ENCODE results near the gene KRTAP5-8. TPM values are rescaled to one million over a fixed set of nuclear protein-coding genes. Genes with fewer than 3 reads are reported as not detected.

KRTAP5-8 gene
- total RNA-seq, 2 donors from 2014 or later = not detected

GRCh38 chr11:71542382-71542781, 4.6 kb downstream of the KRTAP5-8 start:
- Mint-ChIP-seq H3K4me3 (no peak overlapping the region), H3K27me3 (ENCODE audit: low read depth) (peaks cover 7% of the 10 kb centered on the region), H3K27ac (no peak overlapping the region), H3K9me3 (peaks cover 10 to 11% of the 10 kb centered on the region in 2 donors), H3K4me1 (ENCODE audit: low read depth) (peaks cover 25% of the 10 kb centered on the region), H3K36me3 (ENCODE audit: insufficient read depth in 2 of 2) (peaks cover 6 to 10% of the 10 kb centered on the region in 2 donors)
- ATAC-seq (replicated peaks in 1 of 2) (no peak), DNase-seq (no peak)

DNA sequence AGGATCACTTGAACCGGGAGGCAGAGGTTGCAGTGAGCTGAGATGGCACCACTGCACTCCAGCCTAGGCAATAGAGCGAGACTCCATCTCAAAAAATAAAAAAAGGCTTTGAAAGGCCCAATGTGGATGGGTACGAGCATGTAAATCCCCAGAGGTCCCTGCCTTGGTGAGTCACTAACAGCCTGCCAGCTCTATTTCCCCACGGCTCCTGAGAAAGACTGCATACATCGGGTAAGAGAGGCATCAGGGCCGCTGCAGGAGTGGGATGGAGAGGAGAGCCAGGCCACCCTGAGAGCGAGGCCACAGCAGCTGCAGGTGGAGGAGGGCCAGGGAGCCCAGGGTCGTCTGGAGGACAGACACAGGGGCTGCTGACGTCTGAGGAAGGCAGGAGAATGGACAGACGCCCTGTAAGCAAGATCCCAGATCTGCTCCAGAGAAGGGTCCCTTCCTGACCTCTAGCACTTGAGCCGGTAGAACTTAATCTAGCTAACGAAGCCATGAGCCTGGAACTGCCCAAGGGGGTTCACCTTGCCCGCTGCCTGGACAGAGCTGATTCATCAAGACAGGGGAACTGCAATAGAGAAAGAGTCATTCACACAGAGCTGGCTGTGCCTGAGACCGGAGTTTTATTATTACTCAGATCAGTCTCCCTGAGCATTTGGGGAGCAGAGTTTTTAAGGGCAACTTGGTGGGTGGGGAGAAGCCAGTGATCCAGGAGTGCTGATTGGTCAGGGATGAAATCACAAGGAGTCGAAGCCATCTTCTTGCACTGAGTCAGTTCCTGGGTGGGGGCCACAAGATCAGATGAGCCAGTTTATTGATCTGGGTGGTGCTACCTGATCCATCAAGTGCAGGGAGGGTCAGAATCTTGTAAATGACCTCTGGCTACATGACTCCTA, 5.3 kb downstream of the KRTAP5-8 start:
- Mint-ChIP-seq H3K27me3 (ENCODE audit: low read depth) (peaks cover 13% of the 10 kb centered on the region), H3K4me3 (peak overlapping the region in 1 of 2 donors; percentile 44), H3K9me3 (peaks cover 10 to 11% of the 10 kb centered on the region in 2 donors), H3K36me3 (ENCODE audit: insufficient read depth in 2 of 2) (peaks cover 6 to 10% of the 10 kb centered on the region in 2 donors), H3K27ac (no peak overlapping the region), H3K4me1 (ENCODE audit: low read depth) (peaks cover 25% of the 10 kb centered on the region)
- ATAC-seq (replicated peaks in 1 of 2) = peak; percentile 50 to 56
- DNase-seq = peak; percentile 10 to 16

DNA sequence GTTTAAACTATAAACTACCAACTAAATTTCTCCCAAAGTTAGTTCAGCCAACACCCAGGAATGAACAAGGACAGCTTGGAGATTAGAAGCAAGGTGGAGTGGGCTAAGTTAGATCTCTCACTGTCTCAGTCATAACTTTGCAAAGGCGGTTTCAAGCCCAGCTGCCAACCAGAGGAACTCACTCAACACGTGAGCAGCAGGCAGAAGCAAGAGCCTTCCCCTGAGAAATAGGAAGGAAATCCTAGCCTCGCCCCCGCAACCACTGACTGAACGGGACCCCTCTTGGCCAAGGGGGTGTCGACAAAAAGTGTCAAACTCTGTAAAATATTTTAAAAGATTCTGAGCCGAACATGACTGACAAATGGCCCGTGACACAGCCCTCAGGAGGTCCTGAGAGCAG, 6.0 kb downstream of the KRTAP5-8 start:
- DNase-seq = peak in 1 of 2 donors; percentile 4
- peak; percentile 29 to 38 for ATAC-seq (replicated peaks in 1 of 2)
- peaks cover 25% of the 10 kb centered on the region for H3K4me1 Mint-ChIP-seq (ENCODE audit: low read depth)
- H3K27me3 Mint-ChIP-seq (ENCODE audit: low read depth) = peaks cover 16% of the 10 kb centered on the region
- peaks cover 6 to 10% of the 10 kb centered on the region in 2 donors for H3K36me3 Mint-ChIP-seq (ENCODE audit: insufficient read depth in 2 of 2)
- no peak overlapping the region for H3K4me3 Mint-ChIP-seq
- H3K27ac Mint-ChIP-seq = no peak overlapping the region
- H3K9me3 Mint-ChIP-seq = peaks cover 10 to 11% of the 10 kb centered on the region in 2 donors

DNA sequence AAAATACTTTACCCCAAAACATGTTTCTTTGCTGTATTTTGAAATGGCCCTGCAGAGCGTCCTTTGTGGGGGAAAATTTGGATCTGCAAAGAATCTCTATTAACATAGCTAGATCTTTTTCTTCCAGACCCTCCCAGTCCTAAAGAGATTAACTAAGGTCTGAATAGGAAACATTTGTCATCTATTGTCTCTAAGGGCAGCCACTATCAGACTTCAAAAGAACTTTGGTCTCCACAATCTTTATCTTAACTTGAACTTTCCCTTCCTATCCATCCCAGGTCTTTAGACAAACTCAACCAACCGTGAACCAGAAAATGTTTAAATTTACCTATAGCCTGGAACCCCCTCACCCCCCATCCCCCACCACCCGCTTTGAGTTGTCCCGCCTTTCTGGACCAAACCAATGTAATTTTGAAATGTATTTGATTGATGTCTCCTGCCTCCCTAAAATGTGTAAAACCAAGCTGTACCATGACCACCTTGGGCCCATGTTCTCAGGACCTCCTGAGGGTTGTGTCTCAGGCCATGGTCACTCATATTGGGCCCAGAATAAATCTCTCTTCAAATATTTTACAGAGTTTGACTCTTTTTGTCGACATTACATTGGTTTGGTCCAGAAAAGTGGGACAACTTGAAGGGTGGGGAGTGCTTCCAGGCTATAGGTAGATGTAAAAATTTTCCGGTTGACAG, 6.8 kb downstream of the KRTAP5-8 start:
- ATAC-seq (replicated peaks in 1 of 2) = no peak
- Mint-ChIP-seq H3K4me1 (ENCODE audit: low read depth) (peaks cover 25% of the 10 kb centered on the region), H3K27ac (no peak overlapping the region), H3K9me3 (peaks cover 8 to 11% of the 10 kb centered on the region in 2 donors), H3K36me3 (ENCODE audit: insufficient read depth in 2 of 2) (peaks cover 6 to 10% of the 10 kb centered on the region in 2 donors), H3K4me3 (no peak overlapping the region), H3K27me3 (ENCODE audit: low read depth) (peaks cover 21% of the 10 kb centered on the region)
- DNase-seq = no peak

- DNase-seq (no peak), ATAC-seq (replicated peaks in 1 of 2) (no peak)
- Mint-ChIP-seq H3K4me1 (ENCODE audit: low read depth) (peaks cover 24% of the 10 kb centered on the region), H3K4me3 (no peak overlapping the region), H3K36me3 (ENCODE audit: insufficient read depth in 2 of 2) (peaks cover 6 to 10% of the 10 kb centered on the region in 2 donors), H3K27ac (no peak overlapping the region), H3K27me3 (ENCODE audit: low read depth) (peaks cover 27% of the 10 kb centered on the region), H3K9me3 (peaks cover 7 to 11% of the 10 kb centered on the region in 2 donors)
These were observed 7.7 kb downstream of the KRTAP5-8 start for GRCh38 chr11:71545405-71545966.

DNA sequence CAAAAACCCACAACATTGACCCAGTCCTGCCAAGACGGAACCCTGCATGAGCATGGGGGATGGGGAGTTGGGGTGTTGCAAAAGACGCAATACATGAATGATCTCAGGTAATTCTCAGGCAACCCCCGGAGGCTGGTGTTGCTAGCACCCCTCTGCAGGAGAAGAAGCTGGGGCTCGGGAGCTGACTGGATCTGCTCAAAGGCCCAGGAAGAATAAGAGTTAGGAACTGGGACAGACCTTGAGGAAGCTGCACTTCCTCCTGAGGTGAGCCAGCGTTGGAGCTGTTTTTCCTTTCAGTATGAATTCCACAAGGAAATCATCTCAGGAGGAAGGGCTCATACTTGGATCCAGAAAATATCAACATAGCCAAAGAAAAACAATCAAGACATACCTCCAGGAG, 10.3 kb downstream of the KRTAP5-8 start, which contains the start of gene KRTAP5-9:
KRTAP5-9 (plus strand) TSS at position 301 of the 400 bp plus-strand sequence. CDS start 238 bp downstream, outside the sequence.
- H3K4me3 Mint-ChIP-seq = no peak within 1 kb of the TSS
- H3K27me3 Mint-ChIP-seq (ENCODE audit: low read depth) = peaks cover 27% of the 10 kb centered on the region
- no peak within 1 kb of the TSS for H3K27ac Mint-ChIP-seq
- H3K9me3 Mint-ChIP-seq = peaks cover 0 to 4% of the 10 kb centered on the region in 2 donors
- peaks cover 13% of the 10 kb centered on the region for H3K4me1 Mint-ChIP-seq (ENCODE audit: low read depth)
- no peaks in the 10 kb centered on the region for H3K36me3 Mint-ChIP-seq (ENCODE audit: insufficient read depth in 2 of 2)
- ATAC-seq (replicated peaks in 1 of 2) = no peak
- DNase-seq = no peak

- no peak for ATAC-seq (replicated peaks in 1 of 2)
- Mint-ChIP-seq H3K4me3 (no peak overlapping the region), H3K4me1 (ENCODE audit: low read depth) (peaks cover 6% of the 10 kb centered on the region)
These were observed 10.9 kb downstream of the KRTAP5-8 start for GRCh38 chr11:71548716-71549151.

GRCh38 chr11:71551711-71552110, 13.9 kb downstream of the KRTAP5-8 start:
- no peak for DNase-seq
- ATAC-seq (replicated peaks in 1 of 2) = no peak
- H3K27me3 Mint-ChIP-seq (ENCODE audit: low read depth) = peaks cover 26% of the 10 kb centered on the region
- H3K27ac Mint-ChIP-seq = no peak overlapping the region
- H3K4me1 Mint-ChIP-seq (ENCODE audit: low read depth) = no peaks in the 10 kb centered on the region
- no peaks in the 10 kb centered on the region for H3K36me3 Mint-ChIP-seq (ENCODE audit: insufficient read depth in 2 of 2)
- no peak overlapping the region for H3K4me3 Mint-ChIP-seq
- no peaks in the 10 kb centered on the region for H3K9me3 Mint-ChIP-seq

More at GRCh38 chr11:71548716-71549151, 10.9 kb downstream of the KRTAP5-8 start:
- Mint-ChIP-seq H3K9me3 (peaks cover 0 to 4% of the 10 kb centered on the region in 2 donors), H3K27ac (no peak overlapping the region), H3K36me3 (ENCODE audit: insufficient read depth in 2 of 2) (no peaks in the 10 kb centered on the region), H3K27me3 (ENCODE audit: low read depth) (peaks cover 27% of the 10 kb centered on the region)
- no peak for DNase-seq

- Mint-ChIP-seq H3K36me3 (ENCODE audit: insufficient read depth in 2 of 2) (no peaks in the 10 kb centered on the region), H3K4me3 (no peak overlapping the region), H3K27me3 (ENCODE audit: low read depth) (peaks cover 20% of the 10 kb centered on the region), H3K4me1 (ENCODE audit: low read depth) (no peaks in the 10 kb centered on the region), H3K9me3 (no peaks in the 10 kb centered on the region), H3K27ac (no peak overlapping the region)
- DNase-seq (no peak), ATAC-seq (replicated peaks in 1 of 2) (no peak)
These were observed 17.2 kb downstream of the KRTAP5-8 start for GRCh38 chr11:71554996-71555395.

- Mint-ChIP-seq H3K27ac (no peak overlapping the region), H3K4me3 (no peak overlapping the region), H3K4me1 (ENCODE audit: low read depth) (no peaks in the 10 kb centered on the region), H3K36me3 (ENCODE audit: insufficient read depth in 2 of 2) (no peaks in the 10 kb centered on the region), H3K9me3 (no peaks in the 10 kb centered on the region), H3K27me3 (ENCODE audit: low read depth) (peaks cover 18% of the 10 kb centered on the region)
- DNase-seq = no peak
- no peak for ATAC-seq (replicated peaks in 1 of 2)
These were observed 17.7 kb downstream of the KRTAP5-8 start for GRCh38 chr11:71555508-71555907.

DNA sequence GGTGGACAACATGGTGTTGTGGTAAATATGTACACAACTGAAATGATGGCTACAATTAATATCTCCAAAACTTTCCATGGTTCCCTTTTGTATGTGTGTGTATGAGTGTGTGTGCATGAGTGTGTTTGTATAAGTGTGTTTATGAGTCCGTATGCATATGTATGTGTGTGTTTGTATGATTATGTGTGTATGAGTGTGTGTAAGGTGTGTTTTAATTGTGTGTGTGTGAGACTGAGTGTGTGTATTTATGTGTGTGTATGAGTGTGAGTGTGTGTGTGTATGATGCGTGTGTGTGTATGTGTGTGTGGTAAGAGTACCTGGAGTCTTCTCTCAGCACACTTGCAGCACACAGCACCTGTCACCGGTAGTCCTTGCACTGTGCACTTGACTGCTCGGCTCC, 18.2 kb downstream of the KRTAP5-8 start:
- Mint-ChIP-seq H3K4me3 (no peak overlapping the region), H3K27me3 (ENCODE audit: low read depth) (peaks cover 22% of the 10 kb centered on the region), H3K36me3 (ENCODE audit: insufficient read depth in 2 of 2) (no peaks in the 10 kb centered on the region), H3K9me3 (no peaks in the 10 kb centered on the region), H3K27ac (no peak overlapping the region), H3K4me1 (ENCODE audit: low read depth) (no peaks in the 10 kb centered on the region)
- no peak for DNase-seq
- ATAC-seq (replicated peaks in 1 of 2) = no peak

DNA sequence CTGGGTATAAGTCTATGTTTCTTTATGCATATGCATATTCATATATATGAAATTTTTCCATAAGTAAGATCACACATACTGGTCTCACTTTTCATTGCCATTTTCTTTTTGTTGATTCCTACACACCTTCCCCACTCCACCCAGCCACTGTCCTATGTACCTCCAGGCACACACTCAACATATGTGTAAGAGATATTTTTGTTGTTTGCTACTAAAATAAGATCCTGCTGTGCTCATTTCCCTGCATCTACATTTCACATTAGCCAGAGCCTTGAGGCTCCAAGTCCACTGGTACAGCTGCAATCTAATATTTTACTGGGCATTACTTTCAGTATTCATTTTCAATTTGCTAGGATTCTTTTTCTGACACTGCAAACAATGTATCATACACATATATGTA, 19.4 kb downstream of the KRTAP5-8 start:
- H3K4me1 Mint-ChIP-seq (ENCODE audit: low read depth) = no peaks in the 10 kb centered on the region
- H3K27ac Mint-ChIP-seq = no peak overlapping the region
- ATAC-seq (replicated peaks in 1 of 2) (no peak), DNase-seq (no peak)
- no peaks in the 10 kb centered on the region for H3K36me3 Mint-ChIP-seq (ENCODE audit: insufficient read depth in 2 of 2)
- peaks cover 29% of the 10 kb centered on the region for H3K27me3 Mint-ChIP-seq (ENCODE audit: low read depth)
- H3K9me3 Mint-ChIP-seq = no peaks in the 10 kb centered on the region
- H3K4me3 Mint-ChIP-seq = no peak overlapping the region

DNA sequence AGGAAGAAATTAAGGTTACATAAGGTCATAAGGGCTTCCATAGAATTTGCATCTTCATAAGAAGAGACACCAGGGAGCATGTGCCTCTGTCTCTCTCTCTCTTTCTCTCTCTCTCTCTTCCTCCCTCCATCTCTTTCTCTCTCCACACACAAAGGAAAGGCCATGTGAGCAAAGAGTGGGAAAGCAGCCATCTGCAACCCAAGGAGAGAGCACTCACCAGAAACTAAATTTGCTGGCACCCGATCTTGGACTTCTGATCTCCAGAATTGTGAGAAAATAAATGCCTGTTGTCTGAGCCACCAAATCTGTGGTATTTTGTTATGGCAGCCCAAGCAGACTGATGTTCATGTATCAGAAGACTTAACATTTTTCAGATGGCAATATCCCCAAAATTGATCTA, 21.2 kb downstream of the KRTAP5-8 start:
- H3K4me1 Mint-ChIP-seq (ENCODE audit: low read depth) = peaks cover 4% of the 10 kb centered on the region
- no peaks in the 10 kb centered on the region for H3K9me3 Mint-ChIP-seq
- peaks cover 41% of the 10 kb centered on the region for H3K27me3 Mint-ChIP-seq (ENCODE audit: low read depth)
- no peak overlapping the region for H3K27ac Mint-ChIP-seq
- no peak overlapping the region for H3K4me3 Mint-ChIP-seq
- ATAC-seq (replicated peaks in 1 of 2) (no peak), DNase-seq (no peak)
- H3K36me3 Mint-ChIP-seq (ENCODE audit: insufficient read depth in 2 of 2) = no peaks in the 10 kb centered on the region
